Neural progenitor cell (in vitro differentiated cells): Measurements from ENCODE around the gene PHTF1.

ENCODE experiments used
- EZH2 ChIP-seq: fragments of 200-600 bp; sonication (generic); IDR thresholded peaks from 2 replicates; pipeline ENCODE4 v1.6.1; 2017; ENCODE audit warnings: antibody characterized with exemption, mild to moderate bottlenecking, moderate library complexity
- TF ChIP-seq, protein P1 (sequence below): fragments of 200-600 bp; sonication (generic); IDR thresholded peaks from 2 replicates; pipeline ENCODE4 v1.5.1; 2017; ENCODE audit warnings: antibody characterized with exemption, mild to moderate bottlenecking

GRCh38 chr1:113654883-113655282 lies 104.4 kb downstream of the PHTF1 start:
- TF ChIP-seq EZH2: no peak
- TF ChIP-seq, protein P1, sequence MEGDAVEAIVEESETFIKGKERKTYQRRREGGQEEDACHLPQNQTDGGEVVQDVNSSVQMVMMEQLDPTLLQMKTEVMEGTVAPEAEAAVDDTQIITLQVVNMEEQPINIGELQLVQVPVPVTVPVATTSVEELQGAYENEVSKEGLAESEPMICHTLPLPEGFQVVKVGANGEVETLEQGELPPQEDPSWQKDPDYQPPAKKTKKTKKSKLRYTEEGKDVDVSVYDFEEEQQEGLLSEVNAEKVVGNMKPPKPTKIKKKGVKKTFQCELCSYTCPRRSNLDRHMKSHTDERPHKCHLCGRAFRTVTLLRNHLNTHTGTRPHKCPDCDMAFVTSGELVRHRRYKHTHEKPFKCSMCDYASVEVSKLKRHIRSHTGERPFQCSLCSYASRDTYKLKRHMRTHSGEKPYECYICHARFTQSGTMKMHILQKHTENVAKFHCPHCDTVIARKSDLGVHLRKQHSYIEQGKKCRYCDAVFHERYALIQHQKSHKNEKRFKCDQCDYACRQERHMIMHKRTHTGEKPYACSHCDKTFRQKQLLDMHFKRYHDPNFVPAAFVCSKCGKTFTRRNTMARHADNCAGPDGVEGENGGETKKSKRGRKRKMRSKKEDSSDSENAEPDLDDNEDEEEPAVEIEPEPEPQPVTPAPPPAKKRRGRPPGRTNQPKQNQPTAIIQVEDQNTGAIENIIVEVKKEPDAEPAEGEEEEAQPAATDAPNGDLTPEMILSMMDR: no peak
